Measurements from ENCODE around the gene PCBP1.
"Not testable (repeated sequence)": the region's sequence is repeated elsewhere in the genome, so short reads cannot be mapped to it uniquely, and the experiment has no call there.

GRCh38 chr2:70101686-70102085 lies 14.4 kb downstream of the PCBP1 start:
- not testable (repeated sequence) for TF ChIP-seq CTCF (IDR thresholded peaks at IDR 0.05 in 8 of 11, conservative IDR thresholded peaks at IDR 0.05 in 3 of 11); POLR2A (IDR thresholded peaks at IDR 0.05); POLR2AphosphoS5 (IDR thresholded peaks at IDR 0.05)
